Measurements from ENCODE around the gene SUGCT.

The SUGCT gene

GRCh38 chr7:40782836-40783235 is 648.0 kb downstream of the SUGCT start:
- DNase-seq (ENCODE audit: low read depth), result no peak

GRCh38 chr7:40784176-40784575 is 649.4 kb downstream of the SUGCT start:
- DNase-seq (ENCODE audit: low read depth), result no peak

GRCh38 chr7:40786909-40787308 is 652.1 kb downstream of the SUGCT start:
- DNase-seq (ENCODE audit: low read depth), result no peak

GRCh38 chr7:40793132-40793531 is 658.3 kb downstream of the SUGCT start:
- no peak for DNase-seq (ENCODE audit: low read depth)

GRCh38 chr7:40795607-40796006 is 660.8 kb downstream of the SUGCT start:
- DNase-seq (ENCODE audit: low read depth), result no peak

GRCh38 chr7:40796723-40797122 is 661.9 kb downstream of the SUGCT start:
- no peak for DNase-seq (ENCODE audit: low read depth)

GRCh38 chr7:40798613-40799012 is 663.8 kb downstream of the SUGCT start:
- no peak for DNase-seq (ENCODE audit: low read depth)

GRCh38 chr7:40799493-40800403 is 664.9 kb downstream of the SUGCT start:
- DNase-seq (ENCODE audit: low read depth), result no peak

- DNase-seq (ENCODE audit: low read depth), result no peak
Measured at GRCh38 chr7:40800771-40801170, 666.0 kb downstream of the SUGCT start.

GRCh38 chr7:40802497-40802896 is 667.7 kb downstream of the SUGCT start:
- no peak for DNase-seq (ENCODE audit: low read depth)

- DNase-seq (ENCODE audit: low read depth), result no peak
Measured at GRCh38 chr7:40804477-40805215, 669.8 kb downstream of the SUGCT start.

- DNase-seq (ENCODE audit: low read depth), result no peak
Measured at GRCh38 chr7:40805361-40805760, 670.6 kb downstream of the SUGCT start.

GRCh38 chr7:40808378-40808942 is 673.7 kb downstream of the SUGCT start:
- no peak for DNase-seq (ENCODE audit: low read depth)

- no peak for DNase-seq (ENCODE audit: low read depth)
Measured at GRCh38 chr7:40810274-40810673, 675.5 kb downstream of the SUGCT start.

GRCh38 chr7:40811666-40812065 is 676.9 kb downstream of the SUGCT start:
- DNase-seq (ENCODE audit: low read depth), result no peak

- no peak for DNase-seq (ENCODE audit: low read depth)
Measured at GRCh38 chr7:40815022-40815421, 680.2 kb downstream of the SUGCT start.

GRCh38 chr7:40815512-40815911 is 680.7 kb downstream of the SUGCT start:
- no peak for DNase-seq (ENCODE audit: low read depth)

- DNase-seq (ENCODE audit: low read depth), result no peak
Measured at GRCh38 chr7:40822861-40823260, 688.1 kb downstream of the SUGCT start.

GRCh38 chr7:40824461-40824860 is 689.7 kb downstream of the SUGCT start:
- no peak for DNase-seq (ENCODE audit: low read depth)

- no peak for DNase-seq (ENCODE audit: low read depth)
Measured at GRCh38 chr7:40826411-40827221, 691.8 kb downstream of the SUGCT start.

- no peak for DNase-seq (ENCODE audit: low read depth)
Measured at GRCh38 chr7:40827222-40828085, 692.6 kb downstream of the SUGCT start.

All from stimulated activated CD8-positive, alpha-beta memory T cell treated with anti-CD3 and anti-CD28 coated beads, Interleukin-15, amount 100 ng/mL, for 24 hours (primary cell).